Measurements from ENCODE around the gene SRPRB.

Gene SRPRB, protein sequence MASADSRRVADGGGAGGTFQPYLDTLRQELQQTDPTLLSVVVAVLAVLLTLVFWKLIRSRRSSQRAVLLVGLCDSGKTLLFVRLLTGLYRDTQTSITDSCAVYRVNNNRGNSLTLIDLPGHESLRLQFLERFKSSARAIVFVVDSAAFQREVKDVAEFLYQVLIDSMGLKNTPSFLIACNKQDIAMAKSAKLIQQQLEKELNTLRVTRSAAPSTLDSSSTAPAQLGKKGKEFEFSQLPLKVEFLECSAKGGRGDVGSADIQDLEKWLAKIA

DNA sequence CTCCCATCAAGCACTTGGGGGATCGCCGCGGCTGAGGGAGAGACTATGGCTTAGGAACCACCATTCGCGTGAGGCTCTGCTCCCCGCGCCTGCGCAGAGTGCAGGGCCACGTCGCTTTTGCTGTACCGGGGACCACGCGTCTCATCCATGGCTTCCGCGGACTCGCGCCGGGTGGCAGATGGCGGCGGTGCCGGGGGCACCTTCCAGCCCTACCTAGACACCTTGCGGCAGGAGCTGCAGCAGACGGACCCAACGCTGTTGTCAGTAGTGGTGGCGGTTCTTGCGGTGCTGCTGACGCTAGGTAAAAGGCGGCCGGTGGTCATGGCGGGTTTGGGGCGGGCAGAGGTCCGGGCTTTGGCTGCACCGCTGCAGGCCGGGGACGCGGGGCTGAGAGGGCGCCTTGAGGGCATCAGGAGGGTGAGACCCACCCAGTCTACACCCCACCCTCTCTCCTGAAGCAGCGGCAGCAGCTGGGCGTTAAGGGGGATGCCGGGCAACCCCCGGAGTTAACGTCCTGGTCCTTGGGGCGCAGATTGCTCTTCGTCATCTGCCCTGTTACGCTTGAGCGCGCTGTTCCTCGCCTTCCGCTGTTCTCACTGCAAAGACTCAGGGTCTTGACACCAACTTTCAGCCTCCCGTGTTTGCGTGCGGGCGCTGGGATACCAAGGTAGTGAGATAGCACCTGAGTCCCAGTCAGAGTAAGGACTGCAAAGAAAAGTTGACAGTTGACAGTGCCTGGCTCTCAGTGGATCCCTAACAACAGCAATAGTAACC is at the start of gene SRPRB:
TSS of gene SRPRB (plus strand) at position 114 of the 774 bp plus-strand sequence. CDS start at position 148, 34 bp downstream.
- DNase-seq: peak; percentile 92

DNA sequence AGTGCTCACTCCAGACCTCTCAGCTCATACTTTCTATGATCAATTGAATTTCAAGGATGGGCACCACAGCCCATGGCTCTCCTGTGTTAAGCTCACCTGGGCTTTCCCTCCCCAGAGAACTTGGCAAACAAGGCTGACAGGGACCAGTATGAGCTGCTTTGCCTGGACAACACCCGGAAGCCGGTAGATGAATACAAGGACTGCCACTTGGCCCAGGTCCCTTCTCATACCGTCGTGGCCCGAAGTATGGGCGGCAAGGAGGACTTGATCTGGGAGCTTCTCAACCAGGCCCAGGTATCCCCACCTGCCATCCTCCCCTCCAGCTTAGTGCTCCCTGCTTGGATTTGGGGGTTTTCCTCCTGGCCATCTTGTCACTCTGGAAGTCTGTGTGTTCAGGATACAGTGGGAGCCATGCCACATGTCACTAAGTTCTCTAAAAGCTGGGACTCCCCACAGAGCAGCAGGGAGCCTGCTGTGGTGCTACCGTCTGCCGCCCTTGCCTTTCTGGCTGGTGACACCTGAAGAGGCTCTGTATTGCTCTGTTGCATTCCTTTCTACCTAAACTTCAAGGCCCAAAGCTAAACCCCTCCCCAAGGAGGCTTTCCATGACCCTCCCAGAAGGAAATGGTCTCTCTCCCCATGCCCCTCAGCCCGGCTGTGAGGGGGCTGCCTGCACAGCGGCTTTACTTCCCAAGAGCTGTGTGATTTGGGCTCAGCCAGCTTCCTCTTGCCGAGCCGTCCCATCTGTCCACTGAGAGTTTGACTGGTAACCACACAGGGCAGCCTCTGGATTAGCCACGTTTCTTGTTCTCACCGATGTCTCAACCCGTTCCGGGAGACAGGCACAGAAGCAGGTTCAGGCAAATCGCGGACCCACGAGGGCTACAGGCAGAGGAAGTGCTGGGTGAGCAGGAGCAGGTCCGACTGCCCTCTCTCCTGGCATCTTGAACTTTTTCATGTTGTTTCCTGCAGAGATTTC is 48.6 kb upstream of the SRPRB start:
- DNase-seq: no peak

DNA sequence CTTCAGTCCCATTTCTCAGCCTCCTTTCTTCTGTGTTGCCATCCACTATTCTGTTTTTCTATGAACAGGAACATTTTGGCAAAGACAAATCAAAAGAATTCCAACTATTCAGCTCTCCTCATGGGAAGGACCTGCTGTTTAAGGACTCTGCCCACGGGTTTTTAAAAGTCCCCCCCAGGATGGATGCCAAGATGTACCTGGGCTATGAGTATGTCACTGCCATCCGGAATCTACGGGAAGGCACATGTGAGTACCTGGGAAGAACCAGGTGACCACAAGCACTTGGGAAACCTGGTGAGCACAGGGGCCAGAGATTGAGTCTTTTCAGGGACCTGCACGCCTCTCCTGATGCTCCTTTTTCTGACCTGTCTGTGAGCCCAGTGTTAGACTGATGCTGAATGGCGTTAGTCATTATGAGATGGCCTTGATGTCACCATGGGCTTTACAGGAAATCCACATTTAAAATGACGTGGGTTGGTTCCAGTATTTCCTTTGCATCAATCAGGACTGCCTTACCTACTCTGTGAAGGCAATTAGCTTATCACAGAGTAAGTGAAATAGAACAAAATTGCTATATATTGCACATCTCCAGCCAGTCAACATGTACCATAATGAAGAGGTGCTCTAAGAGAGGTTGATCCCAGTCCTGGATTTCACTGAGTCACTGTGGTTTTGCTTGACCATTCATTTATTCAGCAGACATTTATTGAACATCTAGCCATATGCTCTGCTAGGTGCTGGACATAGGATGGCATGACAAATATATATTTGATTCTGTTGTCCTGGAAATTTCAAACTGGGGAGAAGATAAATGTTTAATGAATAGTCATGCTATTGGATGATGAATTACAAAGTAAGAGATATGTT is 47.7 kb upstream of the SRPRB start:
- no peak for DNase-seq

DNA sequence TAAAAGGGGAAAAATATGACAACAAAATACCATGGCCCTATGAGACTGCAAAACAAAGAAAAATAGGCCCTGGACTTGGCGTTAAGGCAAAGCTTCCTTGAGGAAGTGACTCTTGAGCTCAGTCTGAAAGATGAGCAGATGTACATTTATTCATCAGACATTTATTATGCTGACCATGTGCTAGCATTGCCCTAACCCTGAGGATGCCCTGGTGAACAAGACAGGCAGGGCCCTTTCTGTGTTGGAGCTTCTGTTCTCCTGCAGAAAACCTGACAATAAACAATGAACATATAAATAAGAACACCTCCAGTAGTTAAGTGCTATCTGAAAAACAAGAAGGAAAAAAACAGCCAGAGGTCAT is 47.1 kb upstream of the SRPRB start:
- DNase-seq: no peak

DNA sequence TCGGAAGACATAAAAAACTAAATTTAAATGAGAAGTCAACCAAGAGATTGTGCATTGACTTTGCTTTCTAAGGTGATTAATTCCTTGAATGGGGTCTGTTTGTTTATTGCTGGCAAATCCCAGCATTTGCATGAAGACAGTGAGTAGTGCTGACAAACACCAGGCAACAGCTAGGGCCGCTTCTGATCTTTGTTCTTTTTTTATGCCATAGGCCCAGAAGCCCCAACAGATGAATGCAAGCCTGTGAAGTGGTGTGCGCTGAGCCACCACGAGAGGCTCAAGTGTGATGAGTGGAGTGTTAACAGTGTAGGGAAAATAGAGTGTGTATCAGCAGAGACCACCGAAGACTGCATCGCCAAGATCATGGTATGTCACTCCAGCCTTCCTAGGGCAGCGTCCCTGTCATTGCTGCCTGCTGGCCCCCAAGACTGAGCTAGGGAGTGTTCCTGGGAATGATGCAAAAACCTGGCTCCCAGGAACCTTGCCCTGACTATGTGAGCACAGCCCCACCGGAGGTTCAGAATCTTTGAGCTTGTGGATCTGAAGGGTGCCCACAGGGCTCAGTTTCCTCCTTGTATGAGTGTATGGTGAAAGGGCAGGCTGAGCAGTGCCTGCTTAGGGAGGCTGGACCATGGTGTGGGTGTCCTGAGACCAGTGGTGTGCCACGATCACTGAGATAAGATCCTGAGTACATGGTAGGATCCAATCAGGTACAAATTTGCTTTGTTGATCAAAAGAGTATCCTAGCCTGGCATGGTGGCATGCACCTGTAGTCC is 46.5 kb upstream of the SRPRB start:
- DNase-seq: no peak

DNA sequence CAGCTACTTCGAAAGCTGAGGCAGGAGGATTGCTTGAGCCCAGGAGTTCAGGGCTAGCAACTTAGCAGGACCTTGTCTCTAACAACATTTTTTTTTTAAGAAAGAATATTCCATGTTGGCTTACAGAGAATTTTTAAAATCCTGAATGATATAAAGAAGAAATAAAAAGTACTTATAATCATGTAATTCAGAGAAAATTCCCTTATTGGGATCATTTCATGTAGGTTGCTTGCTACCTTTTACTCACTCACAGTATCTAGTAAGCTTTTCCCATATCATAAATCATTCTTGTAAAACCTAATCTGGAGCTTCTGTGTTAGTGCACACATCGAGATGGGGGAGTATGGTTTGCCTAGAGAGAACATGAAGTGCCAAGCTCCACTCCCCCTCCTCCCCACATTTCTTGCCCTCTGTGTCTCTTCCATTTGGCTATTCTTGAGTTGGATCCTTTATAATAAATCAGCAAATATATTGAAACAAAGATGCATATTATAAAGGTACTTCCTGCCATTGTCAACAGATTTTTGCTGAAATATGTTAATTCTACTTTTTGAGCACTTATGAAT is 45.8 kb upstream of the SRPRB start:
- DNase-seq: no peak

DNA sequence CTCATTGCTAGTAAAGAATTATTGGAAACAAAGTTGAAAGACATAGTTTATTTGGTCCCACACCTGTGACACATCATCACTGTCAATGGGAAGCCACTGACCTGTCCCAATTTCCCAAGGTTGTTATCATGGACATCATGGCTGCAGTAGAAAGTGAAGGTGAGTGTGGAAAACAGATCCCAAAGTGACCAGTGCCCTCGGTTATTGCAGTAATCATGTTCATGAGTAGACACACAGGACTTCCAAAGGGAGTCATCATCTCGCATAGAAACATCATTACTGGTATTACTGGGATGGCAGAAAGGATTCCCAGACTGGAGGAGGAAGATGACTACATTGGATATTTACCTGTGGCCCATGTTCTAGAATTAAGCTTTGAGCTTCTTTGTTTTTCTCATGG is 44.7 kb upstream of the SRPRB start:
- DNase-seq: no peak

DNA sequence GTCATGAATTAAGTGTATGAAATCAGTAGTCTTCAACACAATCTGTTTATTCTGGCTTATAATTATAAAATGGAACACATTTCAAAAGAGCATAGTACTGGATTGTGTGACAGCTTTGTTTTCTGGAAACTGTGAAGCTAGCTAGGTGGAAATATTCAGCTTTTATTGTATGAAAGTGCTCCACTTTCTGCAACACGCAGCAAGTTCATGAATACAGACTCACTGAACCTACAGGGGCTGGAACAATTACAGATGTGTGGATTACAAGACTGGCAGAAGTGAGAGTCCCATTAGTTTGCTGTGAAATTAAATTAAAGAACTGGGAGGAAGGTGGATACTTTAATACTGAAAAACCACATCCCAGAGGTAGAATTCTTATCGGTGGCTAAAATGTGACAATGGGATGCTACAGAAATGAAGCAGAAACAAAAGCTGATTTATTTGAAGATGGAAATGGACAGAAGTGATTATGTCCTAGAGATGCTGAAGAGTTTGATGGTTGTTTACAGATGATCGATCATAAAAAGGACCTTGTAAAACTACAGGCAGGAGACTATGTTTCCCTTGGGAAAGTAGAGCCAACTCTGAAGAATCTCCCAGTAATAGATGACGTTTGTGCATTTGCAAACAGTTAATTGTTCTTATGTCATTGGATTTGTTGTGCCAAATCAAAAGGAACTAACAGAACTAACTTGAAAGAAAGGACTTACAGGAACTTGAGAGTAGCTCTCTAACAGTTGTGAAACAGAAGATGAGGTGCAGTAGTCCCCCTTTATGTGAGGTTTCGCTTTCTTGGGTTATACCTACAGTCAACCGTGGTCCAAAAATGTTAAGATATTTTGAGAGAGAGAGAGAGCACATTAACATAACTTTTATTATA is 43.8 kb upstream of the SRPRB start:
- no peak for DNase-seq

DNA sequence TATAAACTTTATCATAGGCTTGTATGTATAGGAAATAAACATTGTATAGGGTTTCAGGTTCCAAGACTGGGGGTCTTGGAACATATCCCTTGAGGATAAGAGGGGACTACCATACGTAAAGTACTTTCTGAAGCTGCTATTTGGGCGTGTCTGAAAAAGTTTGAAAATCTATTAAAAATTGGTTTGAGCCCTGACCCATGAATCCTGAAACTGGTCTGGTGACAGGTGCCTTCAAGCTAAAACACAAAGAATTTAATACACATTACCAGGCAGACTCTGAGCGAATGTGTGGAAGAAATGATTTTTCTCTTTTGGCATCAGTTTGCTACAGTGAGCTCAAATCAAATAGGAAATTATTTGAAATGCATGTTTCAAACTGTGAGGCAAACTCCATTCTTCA is 43.1 kb upstream of the SRPRB start:
- no peak for DNase-seq

DNA sequence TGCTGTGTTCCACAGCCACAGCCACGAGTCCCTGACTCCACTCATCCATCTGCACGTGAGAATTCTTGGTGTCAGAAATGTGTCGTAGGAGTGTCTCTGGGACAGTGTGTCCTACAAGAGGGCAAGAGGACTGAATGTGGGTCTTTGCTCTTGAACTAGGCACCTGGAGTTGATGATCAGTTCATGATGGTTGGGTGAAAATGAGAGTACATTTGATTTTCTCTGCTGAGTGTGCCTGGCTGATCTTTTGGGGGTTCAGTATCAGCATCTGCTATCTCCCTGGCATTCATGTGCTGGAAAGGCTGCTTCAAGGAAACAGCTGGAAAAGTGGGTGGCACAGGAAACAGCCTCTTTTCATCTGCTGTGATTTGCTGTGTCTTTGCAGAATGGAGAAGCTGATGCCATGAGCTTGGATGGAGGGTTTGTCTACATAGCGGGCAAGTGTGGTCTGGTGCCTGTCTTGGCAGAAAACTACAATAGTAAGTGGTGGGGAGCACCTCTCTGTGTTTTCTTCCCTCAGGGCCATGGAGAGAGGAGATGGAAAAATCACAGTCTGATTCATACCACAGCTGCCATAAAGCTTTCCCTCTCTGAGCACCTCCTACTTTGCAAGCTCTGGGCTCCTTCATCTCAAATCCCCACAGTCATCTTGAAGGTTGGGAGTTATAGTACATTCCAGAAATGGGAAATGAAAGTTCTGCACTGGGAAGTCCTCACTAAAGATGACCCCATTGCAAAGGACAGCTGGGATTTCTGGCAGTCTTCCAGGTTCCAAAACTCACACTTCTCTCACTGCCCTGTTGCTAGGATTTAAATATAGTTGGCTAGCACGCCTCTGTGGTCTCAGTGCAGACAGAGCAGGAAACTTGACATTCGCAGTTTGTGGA is 41.6 kb upstream of the SRPRB start:
- no peak for DNase-seq

DNA sequence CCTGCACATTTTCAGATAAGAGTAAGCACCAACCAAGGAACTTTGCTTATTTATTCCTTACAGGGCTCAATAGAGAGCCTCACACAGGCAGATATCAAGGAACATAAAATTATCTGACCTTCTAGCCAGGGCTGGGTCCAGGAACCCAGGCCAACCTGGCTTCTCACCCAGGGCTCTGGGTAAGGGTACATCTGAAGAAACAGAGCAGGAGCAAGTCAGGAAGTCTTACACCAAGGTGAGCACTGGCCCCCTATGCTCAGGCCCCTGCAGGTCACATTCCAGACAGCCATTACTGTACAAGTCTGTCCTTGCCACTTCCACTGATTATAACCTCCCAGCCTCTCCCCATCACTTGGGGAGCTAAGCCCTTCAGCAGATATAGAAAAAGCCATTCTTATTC is 40.4 kb upstream of the SRPRB start:
- DNase-seq: no peak

DNA sequence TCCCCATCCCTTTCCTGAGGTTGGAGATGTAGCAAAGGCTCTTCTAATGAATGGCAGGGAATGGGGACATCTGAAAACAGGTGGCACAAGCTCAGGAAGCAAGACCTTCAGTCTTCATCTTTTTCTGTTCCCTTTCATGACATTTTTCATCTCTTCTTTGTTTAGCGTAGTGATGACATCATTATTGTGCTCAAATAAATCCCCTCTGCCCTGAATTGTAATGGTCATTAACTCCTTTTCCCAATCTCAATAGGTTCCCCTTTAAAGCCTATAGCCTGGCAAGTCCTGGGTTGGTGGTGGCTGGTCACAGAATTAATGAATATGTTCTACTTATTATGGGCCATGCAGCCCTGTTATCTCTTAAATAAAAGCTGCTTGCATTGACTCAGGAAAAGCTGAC is 38.0 kb upstream of the SRPRB start:
- DNase-seq: no peak

DNA sequence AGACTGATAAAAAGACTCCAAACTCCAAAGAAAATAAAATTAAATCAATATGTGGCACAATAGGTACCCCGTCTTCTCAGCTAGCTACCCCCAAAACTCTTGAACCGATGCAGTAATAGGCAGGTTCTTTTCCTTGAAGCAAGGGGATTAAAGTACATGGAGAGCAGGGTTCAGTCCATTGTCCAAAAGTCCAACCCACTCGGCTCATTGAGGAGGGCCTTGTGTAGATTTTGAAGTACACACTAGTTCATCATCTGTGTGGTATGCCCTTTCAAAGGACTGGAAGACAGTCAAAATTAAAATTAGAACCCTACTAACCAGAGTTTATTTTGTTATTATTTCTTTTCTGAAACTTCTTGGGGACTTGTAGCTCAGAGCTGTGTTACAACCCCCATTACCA is 36.1 kb upstream of the SRPRB start:
- DNase-seq: no peak

DNA sequence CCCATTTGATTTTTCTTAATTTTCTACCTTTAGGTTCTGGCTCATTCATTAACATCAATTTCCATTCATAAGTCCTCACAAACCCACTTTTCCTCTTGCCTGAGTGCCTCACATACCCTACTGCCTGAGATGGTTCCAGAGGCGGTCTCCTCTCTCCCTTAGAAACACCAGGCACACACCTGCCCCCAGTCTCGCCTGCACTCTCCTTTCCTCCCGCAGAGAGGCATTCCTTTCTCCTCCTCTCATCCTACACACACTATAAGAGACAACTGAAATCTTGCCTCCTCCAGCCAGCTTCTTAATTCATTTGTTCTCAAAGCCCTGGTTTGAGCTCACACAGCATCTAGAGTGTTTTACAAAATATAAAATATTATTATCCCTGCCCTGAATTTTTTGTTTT is 31.9 kb upstream of the SRPRB start:
- DNase-seq: no peak

DNA sequence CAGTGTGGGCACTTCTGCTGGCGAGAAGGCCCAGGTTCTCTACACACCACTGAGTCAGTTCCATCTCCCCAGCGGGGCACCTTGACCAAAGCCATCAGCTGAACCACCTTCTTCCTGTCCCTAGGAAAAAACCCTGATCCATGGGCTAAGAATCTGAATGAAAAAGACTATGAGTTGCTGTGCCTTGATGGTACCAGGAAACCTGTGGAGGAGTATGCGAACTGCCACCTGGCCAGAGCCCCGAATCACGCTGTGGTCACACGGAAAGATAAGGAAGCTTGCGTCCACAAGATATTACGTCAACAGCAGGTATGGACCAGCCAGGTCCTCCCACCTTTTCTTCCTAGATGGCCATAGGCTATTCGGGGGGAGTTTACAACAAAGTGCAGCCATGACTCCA is 30.3 kb upstream of the SRPRB start:
- DNase-seq: no peak

DNA sequence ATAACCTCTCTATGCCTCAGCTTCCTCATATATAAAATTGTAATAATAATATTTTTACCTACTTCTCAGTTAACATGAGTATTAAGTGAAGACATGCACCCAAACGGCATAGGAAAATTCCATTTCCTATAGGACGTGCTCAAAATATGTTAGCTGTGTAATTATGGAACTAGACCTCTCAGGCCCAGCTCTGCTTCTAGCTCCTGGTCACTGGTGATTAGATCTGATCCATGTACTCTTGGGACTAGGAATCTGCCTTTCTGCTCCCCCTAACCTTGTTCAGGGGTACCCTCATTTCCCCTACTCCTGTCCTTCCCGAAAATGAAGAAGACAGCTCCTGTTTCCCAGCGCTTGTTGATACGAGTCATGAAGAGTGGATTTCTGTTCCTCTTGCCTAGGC is 29.8 kb upstream of the SRPRB start:
- DNase-seq: no peak

DNA sequence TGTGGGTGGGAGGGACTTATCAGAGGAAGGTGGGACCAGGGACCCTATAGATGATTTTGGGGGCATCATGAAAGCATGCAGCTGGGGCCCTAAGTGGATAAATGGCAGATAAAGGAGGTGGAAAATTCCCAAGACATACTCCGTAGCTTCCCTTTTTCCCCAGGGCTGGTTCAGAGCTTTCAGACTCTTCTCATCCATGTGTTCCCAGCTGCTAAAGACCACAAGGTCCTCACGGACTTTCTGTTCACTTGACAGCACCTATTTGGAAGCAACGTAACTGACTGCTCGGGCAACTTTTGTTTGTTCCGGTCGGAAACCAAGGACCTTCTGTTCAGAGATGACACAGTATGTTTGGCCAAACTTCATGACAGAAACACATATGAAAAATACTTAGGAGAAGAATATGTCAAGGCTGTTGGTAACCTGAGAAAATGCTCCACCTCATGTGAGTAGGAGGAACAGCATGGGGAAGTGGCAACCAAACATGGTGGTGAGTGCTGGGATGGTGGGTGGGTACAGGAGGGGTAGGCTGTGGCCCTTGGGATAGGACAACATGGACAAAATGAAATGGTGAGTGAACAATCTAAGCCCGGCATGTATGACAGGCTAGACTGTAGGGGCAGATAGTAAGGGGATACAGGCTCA is 28.7 kb upstream of the SRPRB start:
- DNase-seq: no peak

DNA sequence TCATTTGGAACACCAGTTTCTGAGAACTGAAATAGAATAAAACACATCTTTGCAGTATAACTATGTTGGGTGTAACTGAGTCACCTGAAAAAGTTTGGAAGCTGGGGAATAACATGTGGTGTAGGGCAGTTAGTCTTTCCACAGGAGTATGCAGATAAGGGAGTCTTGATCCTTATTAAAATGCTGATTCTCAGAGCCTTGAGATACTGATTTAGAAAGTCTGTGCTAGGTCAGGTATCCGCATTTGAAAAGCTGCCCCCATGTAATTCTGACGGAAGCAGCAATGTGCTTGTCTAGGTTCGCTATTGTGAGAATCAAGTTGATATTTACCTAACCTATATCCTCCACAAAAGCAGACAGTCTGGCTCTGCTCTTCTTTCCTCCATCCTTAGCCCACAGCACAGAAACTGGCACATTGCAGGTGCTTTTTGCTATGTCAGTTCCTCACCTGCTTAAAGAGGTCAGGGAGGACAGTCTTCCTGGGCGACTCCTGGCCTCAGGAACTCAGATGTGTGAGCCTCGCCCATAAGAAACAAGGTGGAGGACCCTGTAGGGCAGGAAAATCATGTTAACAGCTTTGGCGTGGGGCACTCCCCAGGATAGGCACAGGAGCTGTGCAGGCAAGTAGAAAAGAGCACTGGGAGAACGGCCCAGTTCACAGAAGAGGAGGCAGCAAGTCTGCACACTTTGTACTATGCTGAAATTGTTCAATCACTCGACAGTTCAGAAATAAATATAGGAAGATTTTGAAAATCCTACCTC is 27.6 kb upstream of the SRPRB start:
- DNase-seq: no peak
